Measurements from ENCODE around the gene DPP6.

DNA sequence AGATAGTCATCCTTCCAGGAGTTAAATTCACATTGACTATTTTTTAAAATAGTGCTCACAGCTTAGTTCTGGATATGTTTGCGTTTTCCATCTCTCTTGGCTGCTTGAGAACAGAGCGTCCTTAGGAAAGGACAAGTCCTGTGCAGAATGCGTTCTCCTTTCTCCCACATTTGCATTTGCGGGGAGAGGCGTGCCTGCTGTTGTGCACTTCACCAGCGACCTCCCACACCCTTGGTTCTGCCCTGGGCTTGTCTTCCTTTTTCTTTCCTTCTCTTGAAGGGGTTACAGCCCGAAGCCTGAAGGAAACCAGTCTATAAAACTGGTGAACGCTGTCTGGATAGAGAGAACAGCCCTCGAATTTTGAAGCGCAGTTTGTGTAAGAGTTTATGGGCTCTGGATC, 367.1 kb downstream of the DPP6 start:
- TF ChIP-seq, protein P1, sequence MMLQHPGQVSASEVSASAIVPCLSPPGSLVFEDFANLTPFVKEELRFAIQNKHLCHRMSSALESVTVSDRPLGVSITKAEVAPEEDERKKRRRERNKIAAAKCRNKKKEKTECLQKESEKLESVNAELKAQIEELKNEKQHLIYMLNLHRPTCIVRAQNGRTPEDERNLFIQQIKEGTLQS (IDR thresholded peaks at IDR 0.05; ENCODE audit: insufficient read depth, low read depth, low read length) = no peak
- TF ChIP-seq, protein P2, sequence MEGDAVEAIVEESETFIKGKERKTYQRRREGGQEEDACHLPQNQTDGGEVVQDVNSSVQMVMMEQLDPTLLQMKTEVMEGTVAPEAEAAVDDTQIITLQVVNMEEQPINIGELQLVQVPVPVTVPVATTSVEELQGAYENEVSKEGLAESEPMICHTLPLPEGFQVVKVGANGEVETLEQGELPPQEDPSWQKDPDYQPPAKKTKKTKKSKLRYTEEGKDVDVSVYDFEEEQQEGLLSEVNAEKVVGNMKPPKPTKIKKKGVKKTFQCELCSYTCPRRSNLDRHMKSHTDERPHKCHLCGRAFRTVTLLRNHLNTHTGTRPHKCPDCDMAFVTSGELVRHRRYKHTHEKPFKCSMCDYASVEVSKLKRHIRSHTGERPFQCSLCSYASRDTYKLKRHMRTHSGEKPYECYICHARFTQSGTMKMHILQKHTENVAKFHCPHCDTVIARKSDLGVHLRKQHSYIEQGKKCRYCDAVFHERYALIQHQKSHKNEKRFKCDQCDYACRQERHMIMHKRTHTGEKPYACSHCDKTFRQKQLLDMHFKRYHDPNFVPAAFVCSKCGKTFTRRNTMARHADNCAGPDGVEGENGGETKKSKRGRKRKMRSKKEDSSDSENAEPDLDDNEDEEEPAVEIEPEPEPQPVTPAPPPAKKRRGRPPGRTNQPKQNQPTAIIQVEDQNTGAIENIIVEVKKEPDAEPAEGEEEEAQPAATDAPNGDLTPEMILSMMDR (IDR thresholded peaks at IDR 0.05; ENCODE audit: control extremely low read depth in 1 of 3, insufficient read depth in 1 of 3, low read depth in 1 of 3, low read length in 3 of 3) = no peak
- TF ChIP-seq POLR2A (IDR thresholded peaks at IDR 0.05; ENCODE audit: control extremely low read depth in 1 of 2, low read depth in 2 of 2, low read length in 2 of 2) (no peak), EZH2 (IDR thresholded peaks at IDR 0.05; ENCODE audit: low read depth, low read length, severe bottlenecking) (no peak), BACH1 (IDR thresholded peaks at IDR 0.05; ENCODE audit: low read length) (no peak), CEBPB (IDR thresholded peaks at IDR 0.05; ENCODE audit: low read depth, low read length) (no peak), SIN3A (conservative IDR thresholded peaks at IDR 0.05 in 1 of 2, IDR thresholded peaks at IDR 0.05 in 1 of 2; ENCODE audit: low read depth in 1 of 2, low read length in 2 of 2) (no peak), RAD21 (IDR thresholded peaks at IDR 0.05 in 1 of 2, conservative IDR thresholded peaks at IDR 0.05 in 1 of 2; ENCODE audit: low read depth in 2 of 2, low read length in 2 of 2) (no peak)
- TF ChIP-seq, protein P3, sequence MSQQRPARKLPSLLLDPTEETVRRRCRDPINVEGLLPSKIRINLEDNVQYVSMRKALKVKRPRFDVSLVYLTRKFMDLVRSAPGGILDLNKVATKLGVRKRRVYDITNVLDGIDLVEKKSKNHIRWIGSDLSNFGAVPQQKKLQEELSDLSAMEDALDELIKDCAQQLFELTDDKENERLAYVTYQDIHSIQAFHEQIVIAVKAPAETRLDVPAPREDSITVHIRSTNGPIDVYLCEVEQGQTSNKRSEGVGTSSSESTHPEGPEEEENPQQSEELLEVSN (IDR thresholded peaks at IDR 0.05) = no peak
